Endodermal cell (in vitro differentiated cells): ENCODE data around the gene THEM4. TPM values are rescaled to one million over a fixed set of nuclear protein-coding genes. Genes with fewer than 3 reads are reported as not detected.
A peak's percentile ranks its signal among the peaks of the same experiment; 100 is the strongest.
"Not testable (repeated sequence)": the region's sequence is repeated elsewhere in the genome, so short reads cannot be mapped to it uniquely, and the experiment has no call there.

ENCODE experiments used
- DNase-seq: peaks from one replicate; pipeline ENCODE4 v3.0.0-alpha.2; 2017
- H3K27ac ChIP-seq: 2 replicates; pipeline ENCODE4 v1.5.1; 2013; ENCODE audit warnings: mild to moderate bottlenecking, low read depth, low read length, moderate library complexity
- H3K27me3 ChIP-seq: 2 replicates; pipeline ENCODE4 v1.6.1; 2013; ENCODE audit warnings: mild to moderate bottlenecking, low read length, moderate library complexity; ENCODE audit not compliant: insufficient read depth, control insufficient read depth, poor library complexity, severe bottlenecking
- H3K36me3 ChIP-seq: 2 replicates; pipeline ENCODE4 v1.7.0; 2013; ENCODE audit warnings: mild to moderate bottlenecking, low read length, moderate library complexity; ENCODE audit not compliant: control insufficient read depth, insufficient read depth
- H3K4me1 ChIP-seq: one replicate; pipeline ENCODE4 v1.7.0; 2013; ENCODE audit warnings: low read length; ENCODE audit not compliant: control insufficient read depth, insufficient read depth
- H3K4me3 ChIP-seq: 2 replicates; pipeline ENCODE4 v1.5.1; 2013; ENCODE audit warnings: mild to moderate bottlenecking, low read length, moderate library complexity
- H3K9ac ChIP-seq: 2 replicates; pipeline ENCODE4 v1.6.1; 2013; ENCODE audit warnings: mild to moderate bottlenecking, low read length, moderate library complexity; ENCODE audit not compliant: poor library complexity, severe bottlenecking; ENCODE audit errors: extremely low read depth
- H3K9me3 ChIP-seq: 2 replicates; pipeline ENCODE4 v1.6.1; 2013; ENCODE audit warnings: mild to moderate bottlenecking, low read length, moderate library complexity; ENCODE audit not compliant: control insufficient read depth
- H3K27ac Mint-ChIP-seq: 2 replicates; pipeline ENCODE4 v1.8.0; 2020; ENCODE audit warnings: mixed read lengths
- H3K27me3 Mint-ChIP-seq: 2 replicates; pipeline ENCODE4 v1.8.0; 2021; ENCODE audit warnings: mild to moderate bottlenecking, mixed read lengths; ENCODE audit not compliant: insufficient read depth
- H3K36me3 Mint-ChIP-seq: 2 replicates; pipeline ENCODE4 v1.8.0; 2020; ENCODE audit warnings: low read depth, mixed read lengths
- H3K4me1 Mint-ChIP-seq: 2 replicates; pipeline ENCODE4 v1.8.0; 2020; ENCODE audit warnings: mixed read lengths
- H3K4me3 Mint-ChIP-seq: 2 replicates; pipeline ENCODE4 v1.8.0; 2020; ENCODE audit warnings: mild to moderate bottlenecking, moderate library complexity, mixed read lengths
- H3K9me3 Mint-ChIP-seq: 2 replicates; pipeline ENCODE4 v1.8.0; 2020; ENCODE audit warnings: mild to moderate bottlenecking, mixed read lengths
- WGBS, 2 experiments: methylation state at CpG; one replicate each; pipeline versions ENCODE4 v1.1.5 to v1.1.7; 2013; ENCODE audit warnings: missing lambda C conversion rate in 2 of 2, mixed read lengths in 1 of 2; ENCODE audit not compliant: insufficient coverage in 1 of 2, insufficient read length in 1 of 2; 5-methylcytosine and 5-hydroxymethylcytosine counted together
- total RNA-seq, 2 donors: library from RNA; stranded (reverse); fragmentation: NEBNext Ultra II Directional in 1 of 2; extraction: Animal tissue kit (Norgen Biotek cat#: 25700) in 1 of 2; gene quantifications; 2 replicates in 1 of 2; 3 replicates in 1 of 2; pipeline ENCODE4 v1.2.1, GENCODE V29; 2021
- TF ChIP-seq, protein P1 (sequence below): fragments of 200-600 bp; sonication (generic); conservative IDR thresholded peaks from 2 replicates; pipeline ENCODE4 v1.5.0; 2021; ENCODE audit warnings: antibody characterized with exemption, mild to moderate bottlenecking

Gene THEM4
- total RNA-seq, 2 donors from 2014 or later = 12.2 to 14.3 TPM

DNA sequence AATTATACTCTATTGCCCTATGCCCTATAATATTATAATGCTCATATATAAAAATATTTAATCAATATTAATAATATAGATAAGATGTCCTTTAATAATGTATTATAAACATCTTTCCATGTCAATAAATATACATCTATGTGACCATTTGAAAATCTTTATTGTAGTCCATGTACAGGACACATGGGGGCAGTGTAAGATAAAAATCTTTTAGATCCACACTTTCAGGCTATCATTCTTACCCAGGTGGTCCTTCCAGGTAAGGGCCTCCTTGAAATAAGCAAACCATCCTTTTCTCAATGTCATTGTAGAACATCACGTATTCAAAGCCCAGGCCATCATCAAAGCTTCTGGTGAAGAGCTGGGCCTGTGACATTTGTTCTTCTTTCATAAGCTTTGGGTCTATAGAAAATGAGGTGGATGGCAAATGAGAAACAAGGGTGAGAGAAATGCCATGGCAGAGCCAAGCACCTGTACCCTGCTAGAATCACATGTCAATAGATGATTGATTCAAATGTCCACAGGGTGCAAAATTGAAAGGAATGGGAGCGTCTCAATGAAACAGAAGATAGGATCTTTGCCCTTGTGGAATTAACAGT is 20.2 kb downstream of the THEM4 start:
- peaks cover 5% of the 10 kb centered on the region for H3K9me3 Mint-ChIP-seq
- peaks cover 34% of the 10 kb centered on the region for H3K36me3 Mint-ChIP-seq
- peaks cover 8% of the 10 kb centered on the region for H3K4me1 ChIP-seq
- WGBS, 2 experiments = 82 to 90% methylated on average over 1 to 2 of the region's 2 CpGs
- H3K4me1 Mint-ChIP-seq = peaks cover 19% of the 10 kb centered on the region
- H3K27ac ChIP-seq = no peak overlapping the region
- no peak overlapping the region for H3K27ac Mint-ChIP-seq
- H3K4me3 ChIP-seq = no peak overlapping the region
- H3K9ac ChIP-seq = no peak overlapping the region
- TF ChIP-seq, protein P1, sequence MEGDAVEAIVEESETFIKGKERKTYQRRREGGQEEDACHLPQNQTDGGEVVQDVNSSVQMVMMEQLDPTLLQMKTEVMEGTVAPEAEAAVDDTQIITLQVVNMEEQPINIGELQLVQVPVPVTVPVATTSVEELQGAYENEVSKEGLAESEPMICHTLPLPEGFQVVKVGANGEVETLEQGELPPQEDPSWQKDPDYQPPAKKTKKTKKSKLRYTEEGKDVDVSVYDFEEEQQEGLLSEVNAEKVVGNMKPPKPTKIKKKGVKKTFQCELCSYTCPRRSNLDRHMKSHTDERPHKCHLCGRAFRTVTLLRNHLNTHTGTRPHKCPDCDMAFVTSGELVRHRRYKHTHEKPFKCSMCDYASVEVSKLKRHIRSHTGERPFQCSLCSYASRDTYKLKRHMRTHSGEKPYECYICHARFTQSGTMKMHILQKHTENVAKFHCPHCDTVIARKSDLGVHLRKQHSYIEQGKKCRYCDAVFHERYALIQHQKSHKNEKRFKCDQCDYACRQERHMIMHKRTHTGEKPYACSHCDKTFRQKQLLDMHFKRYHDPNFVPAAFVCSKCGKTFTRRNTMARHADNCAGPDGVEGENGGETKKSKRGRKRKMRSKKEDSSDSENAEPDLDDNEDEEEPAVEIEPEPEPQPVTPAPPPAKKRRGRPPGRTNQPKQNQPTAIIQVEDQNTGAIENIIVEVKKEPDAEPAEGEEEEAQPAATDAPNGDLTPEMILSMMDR = peak; percentile 74
- H3K36me3 ChIP-seq = peaks cover 7% of the 10 kb centered on the region
- H3K4me3 Mint-ChIP-seq = no peak overlapping the region
- no peaks in the 10 kb centered on the region for H3K27me3 ChIP-seq
- DNase-seq = no peak
- H3K27me3 Mint-ChIP-seq = no peaks in the 10 kb centered on the region
- H3K9me3 ChIP-seq = peaks cover 8% of the 10 kb centered on the region

DNA sequence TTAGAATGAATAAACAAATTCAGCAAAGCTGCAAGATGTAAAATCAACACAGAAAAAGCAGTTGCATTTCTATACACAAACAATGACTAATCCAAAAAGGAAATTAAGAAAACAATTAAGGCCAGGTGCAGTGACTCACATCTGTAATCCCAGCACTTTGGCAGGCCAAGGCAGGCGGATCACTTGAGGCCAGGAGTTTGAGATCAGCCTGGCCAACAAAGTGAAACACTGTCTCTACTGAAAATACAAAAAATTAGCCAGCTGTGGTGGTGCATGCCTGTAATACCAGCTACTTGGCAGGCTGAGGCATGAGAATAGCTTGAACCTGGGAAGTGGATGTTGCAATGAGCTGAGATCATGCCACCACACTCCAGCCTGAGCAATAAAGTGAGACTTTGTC is 22.3 kb downstream of the THEM4 start:
- H3K27me3 ChIP-seq = no peaks in the 10 kb centered on the region
- H3K4me3 Mint-ChIP-seq = no peak overlapping the region
- TF ChIP-seq, protein P1 = no peak
- H3K9me3 Mint-ChIP-seq = peaks cover 5% of the 10 kb centered on the region
- H3K27ac Mint-ChIP-seq = no peak overlapping the region
- no peak for DNase-seq
- H3K9me3 ChIP-seq = peaks cover 8% of the 10 kb centered on the region
- H3K4me1 Mint-ChIP-seq = peaks cover 14% of the 10 kb centered on the region
- no peak overlapping the region for H3K4me3 ChIP-seq
- peaks cover 24% of the 10 kb centered on the region for H3K36me3 Mint-ChIP-seq
- H3K36me3 ChIP-seq = no peaks in the 10 kb centered on the region
- no peak overlapping the region for H3K9ac ChIP-seq
- no peaks in the 10 kb centered on the region for H3K27me3 Mint-ChIP-seq
- WGBS, 2 experiments = 95 to 100% methylated on average over 1 of the region's 1 CpG
- H3K27ac ChIP-seq = no peak overlapping the region
- peaks cover 6% of the 10 kb centered on the region for H3K4me1 ChIP-seq

DNA sequence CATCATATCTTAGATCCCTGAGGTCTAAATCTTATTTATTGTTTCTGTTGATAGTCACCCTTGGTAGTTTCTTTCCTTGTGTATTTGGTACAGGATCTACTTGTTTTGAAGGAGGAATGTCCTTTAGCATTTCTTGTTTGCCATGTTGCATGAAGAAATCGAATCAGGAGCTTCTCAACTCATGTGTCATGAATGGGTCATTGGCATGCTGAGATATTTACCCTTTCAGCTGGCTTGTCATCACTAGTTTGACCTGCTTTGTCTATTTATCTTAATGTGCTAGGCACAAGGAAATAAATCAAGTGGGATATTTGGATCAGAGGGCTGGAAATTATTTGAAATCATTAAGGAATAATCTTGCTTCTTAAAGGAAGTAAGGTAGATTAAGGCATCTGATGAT is 23.8 kb downstream of the THEM4 start:
- no peaks in the 10 kb centered on the region for H3K27me3 Mint-ChIP-seq
- H3K36me3 Mint-ChIP-seq = peaks cover 21% of the 10 kb centered on the region
- no peak for DNase-seq

DNA sequence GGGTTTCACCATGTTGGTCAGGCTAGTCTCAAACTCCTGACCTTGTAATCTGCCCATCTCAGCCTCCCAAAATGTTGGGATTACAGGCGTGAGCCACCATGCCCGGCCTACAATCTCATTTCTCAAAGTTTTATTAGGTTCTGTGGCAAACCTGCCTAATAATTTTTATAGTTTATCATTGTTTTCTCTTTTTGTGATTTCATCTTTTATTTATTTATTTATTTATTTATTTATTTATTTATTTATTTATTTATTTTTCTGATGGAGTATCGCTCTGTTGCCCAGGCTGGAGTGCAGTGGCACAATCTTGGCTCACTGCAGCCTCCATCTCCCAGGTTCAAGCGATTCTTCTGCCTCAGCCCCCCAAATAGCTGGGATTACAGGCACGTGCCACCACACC is 24.4 kb downstream of the THEM4 start:
- not testable (repeated sequence) for H3K9me3 ChIP-seq, H3K9me3 Mint-ChIP-seq, H3K27me3 ChIP-seq, DNase-seq, H3K4me1 ChIP-seq, H3K27ac Mint-ChIP-seq, H3K9ac ChIP-seq, H3K27me3 Mint-ChIP-seq, H3K4me3 ChIP-seq, H3K27ac ChIP-seq, H3K4me1 Mint-ChIP-seq, H3K4me3 Mint-ChIP-seq, H3K36me3 ChIP-seq
- 97 to 100% methylated on average over 2 to 5 of the region's 5 CpGs for WGBS, 2 experiments
- H3K36me3 Mint-ChIP-seq = peaks cover 21% of the 10 kb centered on the region

More for the DNA sequence above, 23.8 kb downstream of the THEM4 start:
- Mint-ChIP-seq H3K9me3 (peaks cover 5% of the 10 kb centered on the region), H3K27ac (no peak overlapping the region), H3K4me1 (peaks cover 2% of the 10 kb centered on the region), H3K4me3 (no peak overlapping the region)
- H3K9me3 ChIP-seq = peaks cover 8% of the 10 kb centered on the region
- H3K9ac ChIP-seq = no peak overlapping the region
- TF ChIP-seq, protein P1 = no peak
- H3K4me3 ChIP-seq = no peak overlapping the region
- H3K4me1 ChIP-seq = peaks cover 4% of the 10 kb centered on the region
- 91 to 100% methylated on average over 1 of the region's 1 CpG for WGBS, 2 experiments
- H3K27ac ChIP-seq = no peak overlapping the region
- no peaks in the 10 kb centered on the region for H3K27me3 ChIP-seq
- no peaks in the 10 kb centered on the region for H3K36me3 ChIP-seq

DNA sequence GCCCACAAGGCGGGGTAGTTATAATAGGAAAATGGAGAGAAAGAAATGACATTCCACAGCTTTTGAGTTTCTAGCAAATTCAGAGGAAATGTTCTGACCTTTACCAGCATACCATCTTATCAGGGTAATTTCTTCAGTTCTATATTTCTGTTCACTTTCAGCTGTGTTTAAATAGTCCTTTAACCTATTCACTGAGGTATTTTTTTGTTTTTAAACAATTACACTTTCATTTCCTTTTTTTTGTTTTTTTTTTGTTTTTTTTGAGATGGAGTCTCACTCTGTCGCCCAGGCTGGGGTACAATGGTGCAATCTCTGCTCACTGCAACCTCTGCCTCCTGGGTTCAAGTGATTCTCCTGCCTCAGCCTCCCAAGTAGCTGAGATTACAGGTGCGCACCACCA is 24.9 kb downstream of the THEM4 start:
- H3K9me3 ChIP-seq, H3K27me3 ChIP-seq, H3K27me3 Mint-ChIP-seq, H3K9me3 Mint-ChIP-seq, H3K4me3 Mint-ChIP-seq, H3K4me3 ChIP-seq, H3K27ac ChIP-seq, H3K36me3 ChIP-seq, H3K9ac ChIP-seq, H3K4me1 Mint-ChIP-seq, H3K27ac Mint-ChIP-seq, H3K4me1 ChIP-seq, DNase-seq: not testable (repeated sequence)
- H3K36me3 Mint-ChIP-seq = peaks cover 21% of the 10 kb centered on the region
- WGBS, 2 experiments = 96 to 100% methylated on average over 1 to 3 of the region's 3 CpGs
